HG03045 (cell line): ENCODE measurements around the gene ZNF629.
"Not testable (repeated sequence)": the region's sequence is repeated elsewhere in the genome, so short reads cannot be mapped to it uniquely, and the experiment has no call there.

ENCODE experiments used
- ATAC-seq: cut with Tn5 transposase; IDR thresholded peaks from one replicate; pipeline ENCODE4 v1.9.1; 2021; ENCODE audit warnings: mild to moderate bottlenecking, moderate library complexity; ENCODE audit not compliant: unreplicated experiment

ZNF629 gene

GRCh38 chr16:30786936-30787612 is at the start of gene ZNF629:
ZNF629 (minus strand) TSS chr16:30787205; CDS start chr16:30784482, 2,723 bp downstream.
- ATAC-seq = no peak

DNA sequence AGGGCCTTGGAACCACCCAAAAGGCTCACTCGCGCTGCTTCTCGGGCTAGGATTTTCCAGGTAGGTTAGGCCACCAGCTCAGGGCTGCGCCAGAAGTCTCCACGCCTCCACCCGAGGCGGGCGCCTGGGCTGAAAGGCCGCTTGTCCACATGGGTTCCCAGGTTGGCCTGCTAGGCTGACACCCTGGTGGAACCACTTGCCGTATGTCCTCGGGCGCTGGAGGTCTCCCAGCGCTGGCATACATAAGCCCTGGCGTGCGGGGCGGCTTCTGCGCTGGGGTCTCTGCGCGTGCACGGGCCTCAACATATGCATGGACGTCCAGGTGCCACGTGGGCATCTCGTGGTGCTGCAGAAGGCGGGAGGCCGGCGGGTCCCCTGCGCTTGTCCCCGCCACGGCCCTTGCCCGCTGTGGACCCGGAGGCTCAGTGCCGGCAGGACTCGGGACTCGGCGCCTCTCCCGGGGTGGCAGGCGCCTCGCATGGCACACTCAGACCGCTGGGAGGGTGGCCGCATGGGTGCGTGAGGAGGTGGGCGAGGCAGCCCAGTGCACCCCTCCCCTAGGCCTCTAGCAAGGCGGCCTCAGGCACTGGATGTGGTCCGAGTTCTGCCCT is 47.2 kb upstream of the ZNF629 start:
- ATAC-seq = no peak

DNA sequence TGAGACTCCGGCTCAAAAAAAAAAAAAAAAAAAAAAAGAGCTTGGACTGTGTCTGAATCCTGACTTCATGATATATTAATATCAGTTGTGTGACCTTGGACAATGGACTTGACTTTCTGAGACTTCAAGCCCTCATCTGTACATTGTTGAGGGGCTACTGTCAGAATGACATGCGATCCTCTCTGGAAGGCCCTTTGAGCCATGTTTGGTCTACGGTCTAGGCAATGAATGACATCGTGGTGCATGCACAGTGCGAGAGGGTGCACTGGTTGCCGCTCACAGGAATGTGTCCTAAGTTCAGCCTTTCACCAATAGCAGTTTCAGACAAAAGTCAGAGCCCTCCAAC is 43.0 kb upstream of the ZNF629 start:
- ATAC-seq = no peak

GRCh38 chr16:30829130-30830071 is 42.4 kb upstream of the ZNF629 start:
- no peak for ATAC-seq

GRCh38 chr16:30821891-30822290 is 34.9 kb upstream of the ZNF629 start:
- no peak for ATAC-seq

DNA sequence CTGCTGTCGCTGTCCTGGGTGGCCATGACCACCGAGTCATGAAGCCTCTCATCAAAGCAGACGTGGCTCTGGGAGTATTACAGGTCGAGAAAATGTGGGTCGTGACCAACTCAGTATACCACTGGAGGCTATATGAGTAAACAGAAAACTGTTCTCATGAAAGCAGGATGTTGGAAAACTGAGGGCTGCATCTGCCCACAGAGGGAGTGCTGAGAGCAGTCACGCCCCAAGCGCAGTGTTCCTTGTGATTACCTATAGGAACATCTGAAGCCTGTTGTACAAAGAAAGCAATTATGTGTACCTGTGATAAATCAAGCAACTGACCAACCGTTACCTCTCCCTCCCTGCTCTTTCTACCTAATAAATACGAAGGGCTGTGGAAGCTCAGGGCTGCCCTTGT is 34.4 kb upstream of the ZNF629 start:
- ATAC-seq = not testable (repeated sequence)

- no peak for ATAC-seq
Observed at GRCh38 chr16:30820952-30821421, 34.0 kb upstream of the ZNF629 start.

- no peak for ATAC-seq
Observed at GRCh38 chr16:30816769-30817168, 29.8 kb upstream of the ZNF629 start.

DNA sequence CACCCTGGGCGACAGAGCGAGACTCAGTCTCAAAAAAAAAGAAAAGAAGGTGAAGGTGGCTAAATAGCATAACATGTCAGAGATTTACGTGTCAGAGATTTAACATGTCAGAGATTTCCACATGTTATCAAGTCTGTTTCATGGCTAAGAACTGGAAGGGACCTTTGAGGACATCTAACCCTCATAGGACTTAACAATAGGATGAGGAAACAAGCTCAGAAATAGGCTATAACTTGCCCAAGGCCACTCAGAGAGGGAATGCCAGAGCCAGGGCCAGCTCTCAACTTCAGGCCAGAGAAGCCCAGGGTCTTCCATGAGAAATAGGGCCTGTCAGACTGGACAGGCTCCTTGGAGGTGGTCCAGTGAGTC is 26.8 kb upstream of the ZNF629 start:
- no peak for ATAC-seq

DNA sequence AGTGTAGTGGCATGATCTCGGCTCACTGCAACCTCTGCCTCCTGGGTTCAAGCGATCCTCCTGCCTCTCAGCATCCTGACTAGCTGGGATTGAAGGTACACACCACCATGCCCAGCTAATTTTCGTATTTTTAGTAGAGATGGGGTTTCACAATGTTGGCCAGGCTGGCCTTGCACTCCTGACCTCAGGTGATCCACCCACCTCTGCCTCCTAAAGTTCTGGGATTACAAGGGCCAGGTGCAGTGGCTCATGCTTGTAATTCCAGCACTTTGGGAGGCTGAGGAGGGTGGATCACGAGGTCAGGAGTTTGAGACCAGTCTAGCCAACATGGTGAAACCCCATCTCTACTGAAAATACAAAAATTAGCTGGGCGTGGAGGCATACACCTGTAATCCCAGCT is 22.7 kb upstream of the ZNF629 start:
- not testable (repeated sequence) for ATAC-seq

DNA sequence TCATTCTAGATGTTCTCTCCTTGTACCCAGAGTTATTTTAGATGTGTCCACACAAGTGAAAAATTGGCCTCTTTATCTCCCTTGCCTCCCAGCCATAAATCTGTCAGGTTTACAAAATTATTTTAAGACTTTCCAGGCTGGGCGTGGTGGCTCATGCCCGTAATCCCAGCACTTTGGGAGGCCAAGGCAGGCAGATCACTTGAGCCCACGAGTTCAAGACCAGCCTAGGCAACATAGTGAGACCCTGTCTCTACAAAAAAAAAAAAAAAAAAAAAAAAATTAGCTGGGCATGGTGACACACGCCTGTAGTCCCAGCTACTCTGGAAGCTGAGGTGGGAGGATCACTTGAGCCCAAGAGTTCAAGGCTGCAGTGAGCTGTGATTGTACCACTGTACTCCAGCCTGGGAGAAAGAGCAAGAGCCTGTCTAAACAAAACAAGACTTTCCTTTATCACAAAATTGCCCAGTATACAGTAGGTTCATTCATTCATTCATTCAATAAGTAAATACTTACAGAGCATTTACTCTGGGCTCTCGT is 22.0 kb upstream of the ZNF629 start:
- not testable (repeated sequence) for ATAC-seq

DNA sequence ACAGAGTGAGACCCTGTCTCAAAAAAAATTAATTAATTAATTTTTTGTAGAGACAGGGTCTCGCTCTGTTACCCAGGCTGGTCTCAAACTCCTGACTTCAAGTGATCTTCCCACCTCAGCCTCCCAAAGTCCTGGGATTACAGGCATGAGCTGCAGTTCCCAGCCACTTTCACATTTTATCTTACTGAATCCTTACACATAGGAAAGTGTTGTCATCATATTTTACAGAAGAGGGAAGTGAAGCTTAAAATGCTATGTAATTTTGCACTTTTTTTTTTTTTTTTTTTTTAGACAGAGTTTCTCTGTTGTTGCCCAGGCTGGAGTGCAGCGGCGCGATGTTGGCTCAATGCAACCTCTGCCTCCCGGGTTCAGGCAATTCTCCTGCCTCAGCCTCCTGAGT is 21.1 kb upstream of the ZNF629 start:
- ATAC-seq = no peak

DNA sequence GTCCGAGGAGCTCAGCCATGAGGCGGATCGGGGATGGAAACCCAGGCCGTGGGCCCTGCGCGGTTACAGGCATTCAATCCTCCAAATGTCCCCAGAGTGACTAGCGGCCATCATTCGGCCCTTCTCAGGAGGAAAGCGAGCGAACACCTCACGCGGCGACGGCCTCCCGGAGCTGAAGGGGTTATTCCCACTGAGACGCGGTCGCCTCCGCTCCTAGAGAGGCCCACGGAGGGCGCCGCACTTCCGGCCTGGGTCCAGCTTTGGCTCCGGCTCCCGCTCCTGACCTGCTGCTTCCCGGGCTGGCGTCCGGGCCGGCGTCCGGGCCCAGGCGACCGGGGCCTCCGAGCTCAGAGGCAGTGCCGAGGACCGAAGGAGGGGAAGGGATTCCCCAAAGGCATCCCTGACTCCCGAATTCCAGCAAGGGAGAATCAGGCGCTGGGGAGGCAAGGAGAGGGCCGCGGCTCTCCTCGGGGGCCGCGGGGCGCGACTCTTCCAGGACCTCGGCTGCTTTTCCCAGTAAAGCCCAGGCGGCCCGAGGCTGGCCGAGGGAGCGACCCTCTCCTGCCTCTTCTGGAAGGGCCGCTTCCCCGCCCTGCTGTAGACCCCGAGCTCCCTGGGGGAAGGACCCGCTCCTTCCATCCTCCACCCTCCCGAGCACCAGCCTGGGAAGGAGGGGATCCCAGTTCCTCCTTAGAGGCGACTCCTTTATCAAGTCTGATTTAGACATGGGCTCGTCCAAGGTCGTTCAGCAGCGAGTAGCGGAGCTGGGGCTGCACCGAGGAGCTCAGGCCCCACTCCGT is 18.6 kb upstream of the ZNF629 start:
- peak; percentile 59 for ATAC-seq

- ATAC-seq = no peak
Observed at GRCh38 chr16:30805056-30805369, 18.0 kb upstream of the ZNF629 start.

DNA sequence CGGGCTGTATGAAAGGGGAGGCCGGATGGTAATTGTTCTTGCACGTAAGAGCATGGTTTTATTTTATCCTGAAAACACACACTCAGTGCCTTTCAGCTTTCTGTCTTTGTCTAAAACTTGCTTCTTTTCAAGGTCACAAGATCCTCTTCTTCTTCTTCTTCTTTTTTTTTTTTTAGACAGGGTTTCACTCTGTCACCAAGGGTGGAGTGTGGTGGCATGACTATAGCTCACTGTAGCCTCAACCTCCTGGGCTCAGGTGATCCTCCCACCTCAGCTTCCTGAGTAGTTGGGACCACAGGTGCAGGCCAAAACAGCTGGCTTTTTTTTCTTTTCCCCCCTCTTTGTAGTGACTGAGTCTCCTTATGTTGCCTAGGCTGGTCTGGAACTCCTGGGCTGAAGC is 15.9 kb upstream of the ZNF629 start:
- no peak for ATAC-seq

GRCh38 chr16:30797670-30798309 is 10.8 kb upstream of the ZNF629 start:
- no peak for ATAC-seq

DNA sequence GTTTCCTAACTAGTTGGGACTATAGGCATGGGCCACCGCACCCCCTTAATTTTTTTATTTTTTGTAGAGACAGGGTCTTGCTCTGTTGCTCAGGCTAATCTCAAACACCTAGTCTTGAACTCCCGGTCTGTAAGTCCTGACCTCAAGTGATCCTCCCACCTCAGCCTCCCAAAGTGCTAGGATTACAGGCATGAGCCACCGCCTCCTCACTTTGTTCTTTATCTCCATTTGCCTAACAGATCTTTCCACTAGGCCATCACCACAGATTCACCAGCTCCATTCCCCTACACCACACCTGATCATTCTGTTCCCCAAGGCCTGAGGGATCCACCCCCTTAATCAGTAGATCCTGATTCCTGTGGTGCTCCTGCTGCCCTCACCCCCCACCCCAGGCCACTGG is 7.6 kb upstream of the ZNF629 start:
- ATAC-seq = no peak

- ATAC-seq = no peak
Observed at GRCh38 chr16:30793508-30794069, 6.6 kb upstream of the ZNF629 start.

- no peak for ATAC-seq
Observed at GRCh38 chr16:30787613-30788378, 791 bp upstream of the ZNF629 start.
